ENCODE measurements around the gene TES.

GRCh38 chr7:116185956-116186355 lies 24.4 kb upstream of the TES start:
- TF ChIP-seq CTCF (IDR thresholded peaks at IDR 0.05) (no peak), POLR2A (IDR thresholded peaks at IDR 0.05) (no peak)

Data from uterus (tissue), 2 donors.